ENCODE measurements around the gene KIAA0825.

GRCh38 chr5:94374336-94374735, 244.1 kb downstream of the KIAA0825 start:
- TF ChIP-seq EZH2phosphoT487 (IDR thresholded peaks at IDR 0.05; ENCODE audit: insufficient read depth, low read depth), result no peak
- no peak for TF ChIP-seq EZH2 (IDR thresholded peaks at IDR 0.05; ENCODE audit: insufficient read depth, poor library complexity, severe bottlenecking)
